Neural cell (in vitro differentiated cells): ENCODE measurements around the gene RAB21. TPM values are rescaled to one million over a fixed set of nuclear protein-coding genes. Genes with fewer than 3 reads are reported as not detected.

Experiments used
- H2AFZ ChIP-seq: fragments of 200-600, 300-800 bp; sonication (generic), shearing (Covaris generic); 2 replicates; pipeline ENCODE4 v1.6.0; 2014; ENCODE audit warnings: low read depth, mild to moderate bottlenecking, antibody characterized with exemption, low read length, moderate library complexity
- H3F3A ChIP-seq: fragments of 200-600 bp; shearing (Covaris generic); 2 replicates; pipeline ENCODE4 v1.6.1; 2016; ENCODE audit warnings: mild to moderate bottlenecking, moderate library complexity, mixed read lengths, antibody characterized with exemption, low read length; ENCODE audit not compliant: insufficient read depth, poor library complexity, severe bottlenecking
- H3K27ac ChIP-seq: fragments of 200-600, 300-800 bp; sonication (generic), shearing (Covaris generic); 2 replicates; pipeline ENCODE4 v1.5.1; 2014; ENCODE audit warnings: mild to moderate bottlenecking, low read length, moderate library complexity
- H3K27me3 ChIP-seq: fragments of 300-800, 200-600 bp; sonication (generic), shearing (Covaris generic); 2 replicates; pipeline ENCODE4 v1.6.0; 2014; ENCODE audit warnings: mild to moderate bottlenecking, low read depth, low read length, moderate library complexity; ENCODE audit not compliant: insufficient read depth
- H3K36me3 ChIP-seq: fragments of 300-800, 200-600 bp; sonication (generic), shearing (Covaris generic); 2 replicates; pipeline ENCODE4 v1.5.1; 2014; ENCODE audit warnings: mild to moderate bottlenecking, antibody characterized with exemption, low read length, moderate library complexity; ENCODE audit not compliant: insufficient read depth
- H3K4me2 ChIP-seq: fragments of 300-800, 200-600 bp; sonication (generic), shearing (Covaris generic); 2 replicates; pipeline ENCODE4 v1.6.0; 2014; ENCODE audit warnings: mild to moderate bottlenecking, low read length
- H3K4me3 ChIP-seq: fragments of 300-800, 200-600 bp; sonication (generic), shearing (Covaris generic); 2 replicates; pipeline ENCODE4 v1.5.1; 2014; ENCODE audit warnings: mild to moderate bottlenecking, low read length, moderate library complexity
- H3K79me2 ChIP-seq: fragments of 200-600 bp; shearing (Covaris generic); replicated peaks from 2 replicates; pipeline ENCODE4 v1.6.0; 2014; ENCODE audit warnings: mild to moderate bottlenecking, low read length, moderate library complexity; ENCODE audit not compliant: insufficient read depth
- H3K9ac ChIP-seq: fragments of 300-800, 200-600 bp; sonication (generic), shearing (Covaris generic); 2 replicates; pipeline ENCODE4 v1.6.1; 2016; ENCODE audit warnings: mild to moderate bottlenecking, low read length, mixed read lengths
- H3K9me2 ChIP-seq: fragments of 200-600 bp; shearing (Covaris generic); 2 replicates; pipeline ENCODE4 v1.6.1; 2016; ENCODE audit warnings: mild to moderate bottlenecking, low read length, mixed read lengths; ENCODE audit not compliant: insufficient read depth
- H3K9me3 ChIP-seq: fragments of 200-600, 300-800 bp; sonication (generic), shearing (Covaris generic); 2 replicates; pipeline ENCODE4 v1.6.1; 2016; ENCODE audit warnings: mild to moderate bottlenecking, mixed run types, low read length, moderate library complexity, mixed read lengths
- H4K20me1 ChIP-seq: fragments of 200-600 bp; shearing (Covaris generic); 2 replicates; pipeline ENCODE4 v1.6.1; 2016; ENCODE audit warnings: mild to moderate bottlenecking, mixed run types; ENCODE audit not compliant: insufficient read depth
- EP300 ChIP-seq: fragments of 450-650 bp; conservative IDR thresholded peaks from 2 replicates; pipeline ENCODE4 v1.6.1; 2014; ENCODE audit warnings: antibody characterized with exemption, mild to moderate bottlenecking, moderate library complexity; ENCODE audit not compliant: poor library complexity, severe bottlenecking
- EZH2 ChIP-seq: fragments of 200-600, 300-800 bp; shearing (Covaris generic), sonication (generic); IDR thresholded peaks from 2 replicates; pipeline ENCODE4 v1.6.1; 2014; ENCODE audit warnings: antibody characterized with exemption, low read length, borderline replicate concordance, mild to moderate bottlenecking; ENCODE audit not compliant: insufficient read depth, poor library complexity, severe bottlenecking
- MXI1 ChIP-seq: fragments of 450-650 bp; conservative IDR thresholded peaks from 2 replicates; pipeline ENCODE4 v1.6.1; 2014; ENCODE audit warnings: antibody characterized with exemption, mild to moderate bottlenecking; ENCODE audit not compliant: poor library complexity, severe bottlenecking
- POLR2AphosphoS5 ChIP-seq: IDR thresholded peaks from 2 replicates; pipeline ENCODE4 v1.6.1; 2012
- RAD21 ChIP-seq: fragments of 450-650 bp; conservative IDR thresholded peaks from 2 replicates; pipeline ENCODE4 v1.6.1; 2014; ENCODE audit warnings: antibody characterized with exemption, mild to moderate bottlenecking, moderate library complexity
- SMC3 ChIP-seq: fragments of 450-650 bp; conservative IDR thresholded peaks from 2 replicates; pipeline ENCODE4 v1.6.1; 2014; ENCODE audit warnings: antibody characterized with exemption, mild to moderate bottlenecking, moderate library complexity; ENCODE audit not compliant: poor library complexity
- TAF1 ChIP-seq: IDR thresholded peaks from 2 replicates; pipeline ENCODE4 v1.6.1; 2012; ENCODE audit warnings: low read depth
- polyA plus RNA-seq: library from polyadenylated mRNA; depleted of rRNA; stranded (reverse); fragments of >200 nt; gene quantifications from 2 replicates; pipeline ENCODE4 v1.2.3, GENCODE V29; 2014
- TF ChIP-seq, protein P1 (sequence below): IDR thresholded peaks from 2 replicates; pipeline ENCODE4 v1.6.1; 2012; ENCODE audit warnings: borderline replicate concordance
- TF ChIP-seq, protein P2 (sequence below): fragments of 450-650 bp; IDR thresholded peaks from 2 replicates; pipeline ENCODE4 v1.5.1; 2014; ENCODE audit warnings: antibody characterized with exemption, mild to moderate bottlenecking, moderate library complexity; ENCODE audit not compliant: poor library complexity, severe bottlenecking

Gene RAB21
- polyA plus RNA-seq, 1 donor from 2014 or later: 26.3 TPM

DNA sequence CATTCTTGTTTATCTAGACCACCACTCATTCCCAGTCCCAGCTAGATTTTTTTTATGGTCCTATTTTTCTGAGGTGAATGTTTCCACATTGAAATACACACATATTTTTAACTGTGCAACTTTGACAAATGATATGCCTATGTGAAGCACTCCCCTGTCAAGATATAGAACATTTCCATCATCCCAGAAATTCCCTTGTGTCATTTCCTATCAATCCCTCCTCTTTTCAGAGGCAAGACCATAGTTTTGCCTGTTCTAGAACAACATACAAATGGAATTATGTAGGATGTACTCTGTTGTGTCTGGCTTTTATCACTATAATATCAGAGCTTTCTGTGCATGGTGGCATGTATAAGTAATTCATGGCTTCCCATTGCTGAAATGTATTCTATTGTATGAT, 36.1 kb upstream of the RAB21 start:
- Histone ChIP-seq H3K36me3 (no peaks in the 10 kb centered on the region), H3F3A (no peaks in the 10 kb centered on the region), H3K4me3 (no peak overlapping the region), H3K27me3 (no peaks in the 10 kb centered on the region), H3K4me2 (no peak overlapping the region), H3K9me3 (no peaks in the 10 kb centered on the region), H3K9ac (no peak overlapping the region), H4K20me1 (no peaks in the 10 kb centered on the region), H2AFZ (no peak overlapping the region), H3K79me2 (no peaks in the 10 kb centered on the region), H3K27ac (peak overlapping the region; percentile 37), H3K9me2 (no peaks in the 10 kb centered on the region)
- peak; percentile 38 for TF ChIP-seq EP300
- no peak for TF ChIP-seq SMC3
- TF ChIP-seq MXI1: no peak
- no peak for TF ChIP-seq POLR2AphosphoS5
- TF ChIP-seq EZH2: no peak
- TF ChIP-seq, protein P1, sequence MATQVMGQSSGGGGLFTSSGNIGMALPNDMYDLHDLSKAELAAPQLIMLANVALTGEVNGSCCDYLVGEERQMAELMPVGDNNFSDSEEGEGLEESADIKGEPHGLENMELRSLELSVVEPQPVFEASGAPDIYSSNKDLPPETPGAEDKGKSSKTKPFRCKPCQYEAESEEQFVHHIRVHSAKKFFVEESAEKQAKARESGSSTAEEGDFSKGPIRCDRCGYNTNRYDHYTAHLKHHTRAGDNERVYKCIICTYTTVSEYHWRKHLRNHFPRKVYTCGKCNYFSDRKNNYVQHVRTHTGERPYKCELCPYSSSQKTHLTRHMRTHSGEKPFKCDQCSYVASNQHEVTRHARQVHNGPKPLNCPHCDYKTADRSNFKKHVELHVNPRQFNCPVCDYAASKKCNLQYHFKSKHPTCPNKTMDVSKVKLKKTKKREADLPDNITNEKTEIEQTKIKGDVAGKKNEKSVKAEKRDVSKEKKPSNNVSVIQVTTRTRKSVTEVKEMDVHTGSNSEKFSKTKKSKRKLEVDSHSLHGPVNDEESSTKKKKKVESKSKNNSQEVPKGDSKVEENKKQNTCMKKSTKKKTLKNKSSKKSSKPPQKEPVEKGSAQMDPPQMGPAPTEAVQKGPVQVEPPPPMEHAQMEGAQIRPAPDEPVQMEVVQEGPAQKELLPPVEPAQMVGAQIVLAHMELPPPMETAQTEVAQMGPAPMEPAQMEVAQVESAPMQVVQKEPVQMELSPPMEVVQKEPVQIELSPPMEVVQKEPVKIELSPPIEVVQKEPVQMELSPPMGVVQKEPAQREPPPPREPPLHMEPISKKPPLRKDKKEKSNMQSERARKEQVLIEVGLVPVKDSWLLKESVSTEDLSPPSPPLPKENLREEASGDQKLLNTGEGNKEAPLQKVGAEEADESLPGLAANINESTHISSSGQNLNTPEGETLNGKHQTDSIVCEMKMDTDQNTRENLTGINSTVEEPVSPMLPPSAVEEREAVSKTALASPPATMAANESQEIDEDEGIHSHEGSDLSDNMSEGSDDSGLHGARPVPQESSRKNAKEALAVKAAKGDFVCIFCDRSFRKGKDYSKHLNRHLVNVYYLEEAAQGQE: peak; percentile 46
- TF ChIP-seq, protein P2, sequence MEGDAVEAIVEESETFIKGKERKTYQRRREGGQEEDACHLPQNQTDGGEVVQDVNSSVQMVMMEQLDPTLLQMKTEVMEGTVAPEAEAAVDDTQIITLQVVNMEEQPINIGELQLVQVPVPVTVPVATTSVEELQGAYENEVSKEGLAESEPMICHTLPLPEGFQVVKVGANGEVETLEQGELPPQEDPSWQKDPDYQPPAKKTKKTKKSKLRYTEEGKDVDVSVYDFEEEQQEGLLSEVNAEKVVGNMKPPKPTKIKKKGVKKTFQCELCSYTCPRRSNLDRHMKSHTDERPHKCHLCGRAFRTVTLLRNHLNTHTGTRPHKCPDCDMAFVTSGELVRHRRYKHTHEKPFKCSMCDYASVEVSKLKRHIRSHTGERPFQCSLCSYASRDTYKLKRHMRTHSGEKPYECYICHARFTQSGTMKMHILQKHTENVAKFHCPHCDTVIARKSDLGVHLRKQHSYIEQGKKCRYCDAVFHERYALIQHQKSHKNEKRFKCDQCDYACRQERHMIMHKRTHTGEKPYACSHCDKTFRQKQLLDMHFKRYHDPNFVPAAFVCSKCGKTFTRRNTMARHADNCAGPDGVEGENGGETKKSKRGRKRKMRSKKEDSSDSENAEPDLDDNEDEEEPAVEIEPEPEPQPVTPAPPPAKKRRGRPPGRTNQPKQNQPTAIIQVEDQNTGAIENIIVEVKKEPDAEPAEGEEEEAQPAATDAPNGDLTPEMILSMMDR: no peak
- TF ChIP-seq TAF1: no peak
- no peak for TF ChIP-seq RAD21

DNA sequence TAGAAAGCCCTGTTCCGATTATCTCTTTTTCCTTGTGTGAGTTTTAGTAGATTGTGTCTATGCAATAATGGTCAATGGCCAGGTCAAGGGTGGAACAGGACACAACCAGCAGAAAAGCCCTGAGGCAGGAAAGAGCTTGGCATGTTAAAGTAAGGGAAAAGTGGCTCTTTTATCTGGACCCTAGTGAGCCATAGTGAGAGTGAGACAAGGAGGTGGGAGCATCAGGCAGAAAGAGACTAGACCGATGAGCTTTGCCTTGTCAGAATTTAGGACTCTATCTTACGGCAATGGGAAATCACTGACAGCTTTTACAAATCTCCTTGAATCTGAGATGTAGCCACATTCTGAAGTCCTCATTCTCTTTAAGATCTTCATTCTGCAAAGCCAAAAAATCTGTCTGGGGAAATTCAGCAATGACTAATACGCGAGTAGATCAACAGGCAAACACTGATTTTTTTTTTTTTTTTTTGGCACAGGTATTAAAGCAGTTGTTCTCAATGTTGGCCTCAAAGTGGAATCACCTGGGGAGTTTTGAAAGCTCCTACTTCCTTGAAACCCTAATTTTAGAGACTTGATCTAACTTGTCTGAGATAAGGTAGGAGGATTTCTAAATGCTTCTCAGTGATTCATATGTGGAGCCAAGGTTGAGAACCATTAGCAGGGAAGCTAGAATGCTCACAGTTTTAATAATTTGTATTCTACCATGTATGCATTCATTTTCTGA, 34.9 kb upstream of the RAB21 start:
- TF ChIP-seq MXI1 (no peak), EP300 (no peak), EZH2 (no peak), TAF1 (no peak), SMC3 (no peak), RAD21 (no peak), POLR2AphosphoS5 (no peak)
- TF ChIP-seq, protein P1: no peak
- TF ChIP-seq, protein P2: no peak
- H3K4me3 ChIP-seq: no peak overlapping the region

More for the DNA sequence above, 34.9 kb upstream of the RAB21 start:
- Histone ChIP-seq H3K79me2 (no peaks in the 10 kb centered on the region), H3K9ac (no peak overlapping the region), H3K27ac (no peak overlapping the region), H2AFZ (no peak overlapping the region), H3K27me3 (no peaks in the 10 kb centered on the region), H3K9me2 (no peaks in the 10 kb centered on the region), H3K36me3 (no peaks in the 10 kb centered on the region), H4K20me1 (no peaks in the 10 kb centered on the region), H3K9me3 (no peaks in the 10 kb centered on the region), H3K4me2 (no peak overlapping the region), H3F3A (no peaks in the 10 kb centered on the region)
